ENCODE results near the gene GTF3C2.
A peak's percentile ranks its signal among the peaks of the same experiment; 100 is the strongest.

Gene GTF3C2

DNA sequence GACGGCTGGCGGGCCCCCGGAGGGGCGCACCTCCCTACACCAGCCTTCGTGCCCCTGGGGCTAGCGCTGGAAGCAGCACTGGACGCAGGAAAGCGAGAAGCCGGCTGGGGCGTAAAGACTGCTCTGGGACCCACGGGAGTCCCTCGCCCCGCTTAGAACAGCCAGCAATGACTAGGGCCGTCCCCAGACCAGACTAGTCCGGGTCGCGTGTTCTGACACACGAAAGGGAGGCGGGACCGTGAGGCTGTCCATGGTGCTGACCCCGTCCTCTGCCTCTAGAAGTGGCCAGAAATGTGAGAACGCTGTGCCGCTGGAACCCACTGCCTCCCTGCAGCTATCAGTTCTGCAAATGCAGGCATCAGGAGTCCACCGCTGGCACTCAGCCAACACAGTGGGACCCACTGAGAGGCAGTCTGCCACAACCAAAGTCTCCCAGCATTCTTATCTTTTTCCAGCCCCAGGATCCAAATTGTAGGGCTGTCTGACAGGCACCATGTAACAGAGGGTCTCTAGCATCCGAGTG lies 48.1 kb downstream of the GTF3C2 start, which contains the start of gene UCN:
Gene UCN, minus strand, starts transcription at position 87 of the 523 bp plus-strand sequence. CDS start 550 bp downstream, outside the sequence.
- TF ChIP-seq, protein P1, sequence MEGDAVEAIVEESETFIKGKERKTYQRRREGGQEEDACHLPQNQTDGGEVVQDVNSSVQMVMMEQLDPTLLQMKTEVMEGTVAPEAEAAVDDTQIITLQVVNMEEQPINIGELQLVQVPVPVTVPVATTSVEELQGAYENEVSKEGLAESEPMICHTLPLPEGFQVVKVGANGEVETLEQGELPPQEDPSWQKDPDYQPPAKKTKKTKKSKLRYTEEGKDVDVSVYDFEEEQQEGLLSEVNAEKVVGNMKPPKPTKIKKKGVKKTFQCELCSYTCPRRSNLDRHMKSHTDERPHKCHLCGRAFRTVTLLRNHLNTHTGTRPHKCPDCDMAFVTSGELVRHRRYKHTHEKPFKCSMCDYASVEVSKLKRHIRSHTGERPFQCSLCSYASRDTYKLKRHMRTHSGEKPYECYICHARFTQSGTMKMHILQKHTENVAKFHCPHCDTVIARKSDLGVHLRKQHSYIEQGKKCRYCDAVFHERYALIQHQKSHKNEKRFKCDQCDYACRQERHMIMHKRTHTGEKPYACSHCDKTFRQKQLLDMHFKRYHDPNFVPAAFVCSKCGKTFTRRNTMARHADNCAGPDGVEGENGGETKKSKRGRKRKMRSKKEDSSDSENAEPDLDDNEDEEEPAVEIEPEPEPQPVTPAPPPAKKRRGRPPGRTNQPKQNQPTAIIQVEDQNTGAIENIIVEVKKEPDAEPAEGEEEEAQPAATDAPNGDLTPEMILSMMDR (conservative IDR thresholded peaks at IDR 0.05; ENCODE audit: low read length) = no peak
- peak; percentile 11 for DNase-seq (ENCODE audit: low read depth)
- H3K4me3 ChIP-seq (ENCODE audit: low read length) = no peak within 1 kb of the TSS

DNA sequence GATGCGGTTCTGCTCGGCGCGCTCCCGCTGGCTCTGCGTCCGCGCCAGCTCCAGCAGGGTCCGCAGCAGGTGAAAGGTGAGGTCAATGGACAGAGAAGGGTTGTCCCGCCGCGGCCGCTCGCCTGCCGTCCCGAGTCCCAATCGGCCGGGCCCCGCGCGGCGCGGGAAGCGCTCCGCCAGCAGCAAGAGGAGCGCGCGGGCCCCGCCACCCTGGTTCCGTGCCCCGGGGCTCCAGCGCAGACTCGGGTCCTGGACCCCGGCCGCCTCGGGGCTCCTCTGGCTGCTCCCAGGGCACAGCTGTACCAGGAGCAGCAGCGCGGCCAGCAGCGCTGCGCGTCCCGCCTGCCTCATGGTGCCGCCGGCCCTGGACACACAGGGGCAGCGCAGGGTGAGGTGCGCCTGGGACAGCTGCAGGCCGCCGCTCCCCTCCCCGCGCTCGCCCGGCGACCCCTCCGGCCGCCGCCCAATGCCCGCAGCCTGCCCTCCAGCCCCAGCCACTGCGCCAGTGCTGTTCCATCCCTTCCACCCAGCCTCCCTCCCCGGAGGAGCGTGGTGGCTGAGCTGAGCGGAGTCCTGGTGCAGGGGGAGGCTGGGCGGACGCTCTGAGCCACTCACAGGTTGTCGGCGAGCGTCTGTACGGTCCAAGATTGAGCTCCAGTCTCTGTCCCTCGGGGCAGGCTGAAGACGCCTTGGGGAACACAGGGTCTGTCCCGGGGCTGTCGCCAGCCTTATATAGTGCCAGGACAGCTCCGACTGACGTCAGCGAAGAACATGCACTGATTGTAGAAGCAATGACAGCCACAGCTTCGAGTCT lies 48.8 kb downstream of the GTF3C2 start:
- no peak overlapping the region for H3K4me3 ChIP-seq (ENCODE audit: low read length)
- TF ChIP-seq, protein P1 (conservative IDR thresholded peaks at IDR 0.05; ENCODE audit: low read length) = no peak
- DNase-seq (ENCODE audit: low read depth) = no peak

DNA sequence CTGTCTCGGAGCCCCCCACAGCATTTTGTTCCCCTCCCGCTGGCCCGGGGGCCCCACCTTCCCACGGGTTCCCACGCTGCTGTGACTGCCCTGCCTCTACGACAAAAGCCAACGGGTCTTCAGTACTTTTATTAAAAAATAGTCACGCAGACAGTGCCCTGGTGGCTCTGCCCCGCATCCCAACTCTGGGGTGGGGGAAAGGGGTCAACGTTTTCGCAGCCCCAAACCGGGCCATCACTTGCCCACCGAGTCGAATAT lies 49.3 kb downstream of the GTF3C2 start:
- no peak overlapping the region for H3K4me3 ChIP-seq (ENCODE audit: low read length)

DNA sequence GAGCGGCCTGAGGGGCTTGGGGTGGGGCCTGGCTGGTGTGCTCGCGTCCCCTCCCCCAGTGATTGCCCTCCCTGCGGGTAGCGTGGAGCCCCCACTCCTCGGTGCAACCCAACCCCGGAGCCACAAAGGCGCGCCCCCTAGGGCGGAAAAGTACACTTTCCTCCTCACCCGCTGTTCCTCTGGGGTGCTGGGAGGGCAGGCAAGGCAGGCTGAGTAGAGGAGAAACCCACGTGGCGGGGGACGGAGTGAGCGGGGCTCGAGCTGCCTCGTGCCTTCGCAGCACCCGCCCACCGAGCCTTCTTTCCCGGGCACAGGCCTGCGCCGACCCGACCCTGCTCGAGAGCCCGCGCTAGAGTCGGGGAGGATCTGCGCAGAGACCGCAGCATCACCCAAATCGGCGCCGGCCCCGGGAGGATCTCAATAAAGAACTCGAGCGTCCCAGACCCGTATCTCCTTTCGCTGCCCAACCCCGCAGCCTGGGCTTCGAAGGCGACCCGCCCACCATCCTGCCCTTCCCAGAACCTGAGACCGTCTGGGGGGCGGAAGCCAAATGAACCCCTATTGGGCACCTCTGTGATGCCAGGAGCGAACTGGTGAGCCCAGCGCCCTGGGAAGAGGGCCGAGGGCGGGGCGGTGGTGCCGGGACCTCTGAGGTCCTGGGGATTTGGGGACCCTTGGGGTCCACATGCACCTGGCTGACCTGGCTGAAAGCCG lies 49.8 kb downstream of the GTF3C2 start:
- H3K4me3 ChIP-seq (ENCODE audit: low read length) = no peak overlapping the region
- DNase-seq (ENCODE audit: low read depth) = no peak
- TF ChIP-seq, protein P1 (conservative IDR thresholded peaks at IDR 0.05; ENCODE audit: low read length) = no peak

More for the DNA sequence above, 49.3 kb downstream of the GTF3C2 start:
- DNase-seq (ENCODE audit: low read depth) = no peak
- TF ChIP-seq, protein P1 (conservative IDR thresholded peaks at IDR 0.05; ENCODE audit: low read length) = no peak

DNA sequence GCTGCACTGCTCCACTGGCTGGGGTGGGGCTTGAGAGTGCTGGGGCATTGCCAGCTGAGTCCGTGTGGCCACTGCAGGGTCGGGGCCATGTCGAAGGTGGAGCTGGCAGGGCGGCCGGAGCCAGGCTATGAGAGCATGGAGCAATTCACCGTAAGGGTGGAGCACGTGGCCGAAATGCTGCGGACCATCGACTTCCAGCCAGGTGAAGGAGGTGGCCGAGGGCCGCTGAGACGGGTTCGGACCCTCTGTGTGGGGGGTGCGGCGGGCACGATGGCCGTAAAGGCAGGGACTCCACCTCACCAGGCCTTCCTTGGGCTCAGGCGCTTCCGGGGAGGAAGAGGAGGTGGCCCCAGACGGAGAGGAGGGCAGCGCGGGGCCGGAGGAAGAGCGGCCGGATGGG lies 50.4 kb downstream of the GTF3C2 start:
- TF ChIP-seq, protein P1 (conservative IDR thresholded peaks at IDR 0.05; ENCODE audit: low read length) = no peak
- DNase-seq (ENCODE audit: low read depth) = no peak
- H3K4me3 ChIP-seq (ENCODE audit: low read length) = no peak overlapping the region

DNA sequence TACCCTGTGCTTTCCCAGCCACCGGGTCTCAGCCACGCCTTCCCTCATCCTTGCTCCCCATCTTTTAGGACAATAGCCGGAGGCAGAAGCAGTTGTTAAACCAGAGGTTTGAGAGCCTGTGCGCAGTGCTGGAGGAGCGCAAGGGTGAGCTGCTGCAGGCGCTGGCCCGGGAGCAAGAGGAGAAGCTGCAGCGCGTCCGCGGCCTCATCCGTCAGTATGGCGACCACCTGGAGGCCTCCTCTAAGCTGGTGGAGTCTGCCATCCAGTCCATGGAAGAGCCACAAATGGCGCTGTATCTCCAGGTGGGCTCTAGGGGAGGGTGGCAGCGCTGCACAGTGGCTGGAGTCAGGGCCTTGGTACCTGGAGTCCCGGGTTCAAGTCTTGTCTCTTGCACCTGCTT lies 51.0 kb downstream of the GTF3C2 start:
- TF ChIP-seq, protein P1 (conservative IDR thresholded peaks at IDR 0.05; ENCODE audit: low read length) = no peak
- no peak for DNase-seq (ENCODE audit: low read depth)
- H3K4me3 ChIP-seq (ENCODE audit: low read length) = no peak overlapping the region
